DMS153 treated with DMSO at 0.1 percent for 48 hours (cell line): ENCODE measurements around the gene CCDC66.

ENCODE experiments used
- DNase-seq: peaks from one replicate; lab custom pipeline; 2025; ENCODE audit not compliant: unreplicated experiment; lab: John Stamatoyannopoulos, UW

CCDC66 gene

GRCh38 chr3:56621681-56622080 lies 64.7 kb downstream of the CCDC66 start:
- DNase-seq: no peak

GRCh38 chr3:56622381-56622780 lies 65.4 kb downstream of the CCDC66 start:
- DNase-seq: no peak

- no peak for DNase-seq
Measured at GRCh38 chr3:56624725-56625124, 67.8 kb downstream of the CCDC66 start.

GRCh38 chr3:56629047-56629446 lies 72.1 kb downstream of the CCDC66 start:
- no peak for DNase-seq

GRCh38 chr3:56629451-56629850 lies 72.5 kb downstream of the CCDC66 start:
- no peak for DNase-seq

- DNase-seq: no peak
Measured at GRCh38 chr3:56630966-56631365, 74.0 kb downstream of the CCDC66 start.

- no peak for DNase-seq
Measured at GRCh38 chr3:56633181-56633580, 76.2 kb downstream of the CCDC66 start.

GRCh38 chr3:56633602-56634535 lies 76.9 kb downstream of the CCDC66 start:
- DNase-seq: no peak

- no peak for DNase-seq
Measured at GRCh38 chr3:56645407-56645806, 88.4 kb downstream of the CCDC66 start.

- no peak for DNase-seq
Measured at GRCh38 chr3:56654460-56654859, 97.5 kb downstream of the CCDC66 start.

- no peak for DNase-seq
Measured at GRCh38 chr3:56655709-56656108, 98.7 kb downstream of the CCDC66 start.

- DNase-seq: no peak
Measured at GRCh38 chr3:56664823-56665222, 107.8 kb downstream of the CCDC66 start.

- no peak for DNase-seq
Measured at GRCh38 chr3:56667973-56668579, 111.1 kb downstream of the CCDC66 start.
